GM19351 (cell line): ENCODE results near the gene CRYM.
"Not testable (repeated sequence)": the region's sequence is repeated elsewhere in the genome, so short reads cannot be mapped to it uniquely, and the experiment has no call there.

Experiments
- ATAC-seq: cut with Tn5 transposase; IDR thresholded peaks from one replicate; pipeline ENCODE4 v1.9.1; 2021; ENCODE audit warnings: mild to moderate bottlenecking, moderate library complexity; ENCODE audit not compliant: unreplicated experiment

Gene CRYM

GRCh38 chr16:21281698-21282389 lies 3.8 kb upstream of the CRYM start:
- ATAC-seq = no peak

- ATAC-seq = no peak
Measured at GRCh38 chr16:21279501-21279900, 1.4 kb upstream of the CRYM start.

GRCh38 chr16:21277045-21277926 lies 804 bp downstream of the CRYM start:
- no peak for ATAC-seq

GRCh38 chr16:21276090-21276489 lies 2.0 kb downstream of the CRYM start:
- no peak for ATAC-seq

GRCh38 chr16:21275529-21275928 lies 2.6 kb downstream of the CRYM start:
- no peak for ATAC-seq

- peak; percentile 58 for ATAC-seq
Measured at GRCh38 chr16:21274172-21274726, 3.8 kb downstream of the CRYM start.

- ATAC-seq = not testable (repeated sequence)
Measured at GRCh38 chr16:21272763-21273162, 5.3 kb downstream of the CRYM start.

- no peak for ATAC-seq
Measured at GRCh38 chr16:21272253-21272652, 5.8 kb downstream of the CRYM start.

GRCh38 chr16:21268236-21268635 lies 9.9 kb downstream of the CRYM start:
- ATAC-seq = no peak

- ATAC-seq = no peak
Measured at GRCh38 chr16:21267298-21267697, 10.8 kb downstream of the CRYM start.

- ATAC-seq = no peak
Measured at GRCh38 chr16:21265104-21265837, 12.8 kb downstream of the CRYM start.

GRCh38 chr16:21264571-21265036 lies 13.5 kb downstream of the CRYM start:
- no peak for ATAC-seq

GRCh38 chr16:21263640-21264570 lies 14.2 kb downstream of the CRYM start:
- no peak for ATAC-seq

- ATAC-seq = no peak
Measured at GRCh38 chr16:21262779-21263639, 15.1 kb downstream of the CRYM start.

GRCh38 chr16:21260870-21261791 lies 17.0 kb downstream of the CRYM start:
- no peak for ATAC-seq

GRCh38 chr16:21257284-21257683 lies 20.8 kb downstream of the CRYM start:
- no peak for ATAC-seq

GRCh38 chr16:21256636-21257035 lies 21.5 kb downstream of the CRYM start:
- no peak for ATAC-seq

GRCh38 chr16:21253470-21253869 lies 24.6 kb downstream of the CRYM start:
- no peak for ATAC-seq
